HT-29 (cell line): ENCODE measurements around the gene THSD7B. TPM values are rescaled to one million over a fixed set of nuclear protein-coding genes. Genes with fewer than 3 reads are reported as not detected.

Source experiments
- DNase-seq: peaks from one replicate; pipeline ENCODE4 v3.0.0-alpha.2; 2015; ENCODE audit warnings: low spot score
- total RNA-seq: library from RNA; depleted of rRNA; stranded (reverse); fragments of >200 nt; shearing (Covaris generic); gene quantifications from 2 replicates; pipeline ENCODE4 v1.2.3, GENCODE V29; 2014

THSD7B gene
- total RNA-seq, 1 experiment from 2014 or later = not detected

GRCh38 chr2:137367361-137367760 lies 602.0 kb downstream of the THSD7B start:
- DNase-seq = no peak

- DNase-seq = no peak
Measured at GRCh38 chr2:137369106-137369505, 603.8 kb downstream of the THSD7B start.

GRCh38 chr2:137379186-137379585 lies 613.8 kb downstream of the THSD7B start:
- no peak for DNase-seq

GRCh38 chr2:137380610-137381009 lies 615.3 kb downstream of the THSD7B start:
- no peak for DNase-seq

GRCh38 chr2:137381731-137382130 lies 616.4 kb downstream of the THSD7B start:
- DNase-seq = no peak

GRCh38 chr2:137383391-137383790 lies 618.0 kb downstream of the THSD7B start:
- no peak for DNase-seq

GRCh38 chr2:137387044-137387443 lies 621.7 kb downstream of the THSD7B start:
- DNase-seq = no peak

GRCh38 chr2:137405496-137405895 lies 640.2 kb downstream of the THSD7B start:
- no peak for DNase-seq

GRCh38 chr2:137411585-137411984 lies 646.2 kb downstream of the THSD7B start:
- peak; percentile 15 for DNase-seq

- DNase-seq = no peak
Measured at GRCh38 chr2:137420744-137421143, 655.4 kb downstream of the THSD7B start.

GRCh38 chr2:137435162-137435561 lies 669.8 kb downstream of the THSD7B start:
- no peak for DNase-seq

GRCh38 chr2:137437386-137437785 lies 672.0 kb downstream of the THSD7B start:
- no peak for DNase-seq

GRCh38 chr2:137444970-137445369 lies 679.6 kb downstream of the THSD7B start:
- DNase-seq = no peak

- no peak for DNase-seq
Measured at GRCh38 chr2:137449454-137449853, 684.1 kb downstream of the THSD7B start.

GRCh38 chr2:137454886-137455285 lies 689.5 kb downstream of the THSD7B start:
- DNase-seq = no peak

GRCh38 chr2:137467246-137467862 lies 702.0 kb downstream of the THSD7B start:
- DNase-seq = peak; percentile 78

GRCh38 chr2:137493261-137493660 lies 727.9 kb downstream of the THSD7B start:
- no peak for DNase-seq

GRCh38 chr2:137500599-137500998 lies 735.3 kb downstream of the THSD7B start:
- DNase-seq = no peak

GRCh38 chr2:137507237-137507636 lies 741.9 kb downstream of the THSD7B start:
- no peak for DNase-seq

GRCh38 chr2:137508739-137509384 lies 743.5 kb downstream of the THSD7B start:
- DNase-seq = peak; percentile 16

GRCh38 chr2:137511526-137511925 lies 746.2 kb downstream of the THSD7B start:
- DNase-seq = no peak

- no peak for DNase-seq
Measured at GRCh38 chr2:137521653-137522619, 756.6 kb downstream of the THSD7B start.
